GM21786 (cell line): ENCODE data around the gene MEOX1.

ENCODE experiments used
- ATAC-seq: cut with Tn5 transposase; IDR thresholded peaks from one replicate; pipeline ENCODE4 v1.9.1; 2021; ENCODE audit not compliant: unreplicated experiment

MEOX1 gene

DNA sequence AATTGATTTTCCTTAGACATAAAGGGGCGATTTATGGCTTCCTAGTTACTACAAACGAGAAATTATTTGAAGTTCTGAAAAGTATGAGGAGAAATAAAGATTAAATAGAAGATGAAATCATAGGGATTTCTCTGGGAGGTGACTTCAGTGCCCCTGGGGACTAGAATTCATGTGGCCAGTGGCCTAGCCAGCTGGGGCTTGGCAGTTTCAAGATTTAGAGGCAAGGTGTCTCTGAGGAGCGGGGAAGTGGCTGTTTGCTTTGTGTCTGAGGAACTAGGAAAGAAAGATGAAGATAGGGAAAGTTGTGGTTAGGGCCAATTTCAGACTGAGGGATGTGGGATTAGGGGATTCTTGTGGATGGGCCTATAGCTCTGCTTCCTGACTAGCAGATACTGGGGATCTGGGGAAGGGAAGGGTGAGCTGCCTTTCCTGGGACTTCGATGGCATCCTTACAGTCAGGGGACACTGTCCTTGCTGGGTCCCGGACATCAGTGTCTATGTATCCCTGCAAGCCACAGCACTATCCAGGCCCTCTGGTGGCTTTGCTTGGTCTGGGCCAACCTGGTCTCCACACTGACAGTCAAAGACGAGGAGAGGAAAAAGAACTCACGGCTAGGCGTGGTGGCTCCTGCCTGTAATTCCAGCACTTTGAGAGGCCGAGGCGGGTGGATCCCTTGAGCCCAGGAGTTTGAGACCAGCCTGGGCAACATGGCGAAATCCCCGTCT lies 22.4 kb upstream of the MEOX1 start:
- no peak for ATAC-seq

DNA sequence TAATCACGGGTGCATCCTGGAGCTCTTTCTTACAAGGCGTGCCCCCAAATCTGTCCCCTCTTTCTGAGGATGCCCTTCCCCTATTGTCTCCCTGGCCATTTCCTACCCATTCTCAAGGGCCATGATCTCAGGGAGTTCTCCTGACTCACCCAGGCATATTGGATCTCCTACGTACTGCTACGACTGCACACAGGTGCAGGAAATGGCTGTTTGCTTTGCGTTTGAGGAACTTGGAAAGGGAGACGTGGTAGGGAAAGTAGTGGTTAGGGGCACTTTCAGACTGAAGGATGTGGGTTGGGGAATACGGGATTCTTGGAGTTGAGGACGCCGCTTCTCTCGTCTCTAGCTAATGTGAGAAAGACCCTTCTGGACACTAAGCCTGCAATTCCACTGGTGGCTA lies 18.7 kb upstream of the MEOX1 start:
- ATAC-seq, result no peak

DNA sequence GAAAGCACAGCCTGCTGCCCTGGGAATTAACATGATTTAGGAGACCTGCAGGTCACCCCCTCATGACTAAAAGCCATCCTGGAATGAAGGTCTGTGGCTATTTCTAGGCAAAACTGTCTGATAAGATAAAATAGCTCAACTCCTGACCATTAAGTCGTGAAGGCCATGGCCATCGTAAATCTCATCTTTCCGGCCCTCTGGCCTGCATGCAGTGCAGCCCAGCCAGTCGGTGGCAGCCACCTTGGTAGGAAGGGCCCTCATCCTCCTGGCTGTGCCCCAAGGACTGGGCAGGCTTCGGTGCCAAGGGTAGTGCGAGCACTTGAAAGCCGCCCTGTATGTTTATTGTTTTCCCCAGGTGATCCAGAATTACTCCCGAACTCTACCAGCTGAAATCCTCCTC lies 18.2 kb upstream of the MEOX1 start:
- ATAC-seq, result no peak

DNA sequence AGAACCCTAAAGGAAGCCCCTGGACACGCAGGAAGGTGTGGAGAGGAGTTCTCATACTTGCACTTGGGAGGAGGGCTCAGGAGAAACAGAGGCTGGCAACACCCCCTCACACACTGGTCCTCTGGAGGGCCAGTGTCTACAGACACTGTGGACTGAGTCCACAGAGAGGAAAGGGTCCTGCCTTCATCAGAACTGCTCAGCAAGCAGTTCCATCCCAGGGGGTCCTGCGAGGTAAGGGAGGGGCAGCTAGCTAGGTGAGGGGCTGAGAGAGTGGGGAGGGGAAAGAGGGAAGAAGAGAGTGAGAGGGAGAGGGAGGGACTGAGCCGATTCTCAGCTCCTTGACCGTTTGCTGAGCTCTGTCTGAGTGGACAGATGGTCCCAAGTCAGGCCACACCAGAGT lies 17.7 kb upstream of the MEOX1 start:
- ATAC-seq, result no peak

DNA sequence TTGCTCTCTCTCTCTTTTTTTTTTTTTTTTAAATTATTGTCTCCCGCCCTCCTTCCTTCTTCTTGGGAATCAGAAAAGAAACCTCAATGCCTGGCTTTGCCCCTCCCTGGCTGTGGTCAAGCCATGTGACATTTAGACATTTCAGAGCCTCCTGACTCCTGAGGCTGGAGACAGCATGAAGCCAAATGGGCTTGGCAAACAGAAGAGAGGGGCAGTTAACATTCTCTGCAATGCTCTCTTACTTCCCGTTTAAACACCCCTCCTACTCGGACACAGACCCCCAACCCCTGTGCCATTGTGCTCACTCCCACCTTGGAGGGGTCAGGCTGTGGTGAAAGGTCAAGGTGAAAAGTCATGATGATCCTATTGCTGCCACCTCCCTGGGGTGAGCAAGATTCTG lies 14.7 kb upstream of the MEOX1 start:
- no peak for ATAC-seq

DNA sequence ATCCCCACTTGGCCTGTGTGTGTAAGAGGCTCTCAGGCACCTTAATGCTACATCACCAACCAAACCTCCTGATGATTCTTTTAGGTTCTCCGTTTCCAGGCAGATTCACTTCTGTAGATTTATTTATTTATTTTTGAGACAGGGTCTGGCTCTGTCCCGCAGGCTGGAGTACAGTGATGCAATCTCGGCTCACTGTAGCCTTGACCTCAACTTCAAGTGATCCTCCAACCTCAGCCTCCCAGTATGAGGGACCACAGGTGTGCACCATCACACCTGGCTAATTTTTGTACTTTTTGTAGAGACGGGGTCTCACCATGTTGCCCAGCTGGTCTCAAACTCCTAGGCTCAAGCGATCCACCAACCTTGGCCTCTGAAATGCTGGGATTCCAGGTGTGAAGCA lies 12.7 kb upstream of the MEOX1 start:
- no peak for ATAC-seq

DNA sequence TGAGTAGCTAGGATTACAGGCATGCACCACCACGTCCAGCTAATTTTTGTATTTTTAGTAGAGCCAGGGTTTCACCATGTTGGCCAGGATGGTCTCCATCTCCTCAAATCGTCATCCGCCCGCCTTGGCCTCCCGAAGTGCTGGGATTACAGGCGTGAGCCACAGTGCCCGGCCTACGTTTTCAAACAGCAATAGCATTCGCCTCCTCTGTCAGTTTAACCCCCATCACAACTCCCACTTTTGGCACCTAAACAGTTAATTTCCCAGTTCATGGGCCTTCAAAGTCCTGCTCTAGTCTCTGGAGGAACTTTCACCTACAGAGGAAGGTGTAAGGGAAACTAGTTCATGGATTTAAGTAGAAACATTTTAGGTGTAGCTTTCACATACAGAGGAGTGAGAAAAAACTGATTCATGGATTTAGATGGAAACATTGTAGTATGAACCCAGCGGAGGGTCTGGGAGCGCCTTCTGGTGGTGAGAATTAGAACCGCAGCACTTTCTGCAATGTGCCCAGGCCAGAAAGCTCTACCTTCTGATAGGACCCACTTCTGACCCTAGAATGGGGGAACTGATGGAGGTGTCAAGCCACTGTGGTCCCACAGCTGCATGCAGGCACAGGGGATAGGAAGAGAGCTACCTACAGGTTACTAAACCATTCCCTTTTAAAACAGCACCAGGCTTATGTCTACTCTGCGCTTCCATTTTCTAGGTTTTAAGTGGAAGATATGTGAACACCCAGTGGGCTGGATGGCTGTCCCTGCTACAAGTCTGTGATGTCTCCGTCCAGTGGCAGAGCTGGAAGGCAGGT lies 12.0 kb upstream of the MEOX1 start:
- no peak for ATAC-seq

DNA sequence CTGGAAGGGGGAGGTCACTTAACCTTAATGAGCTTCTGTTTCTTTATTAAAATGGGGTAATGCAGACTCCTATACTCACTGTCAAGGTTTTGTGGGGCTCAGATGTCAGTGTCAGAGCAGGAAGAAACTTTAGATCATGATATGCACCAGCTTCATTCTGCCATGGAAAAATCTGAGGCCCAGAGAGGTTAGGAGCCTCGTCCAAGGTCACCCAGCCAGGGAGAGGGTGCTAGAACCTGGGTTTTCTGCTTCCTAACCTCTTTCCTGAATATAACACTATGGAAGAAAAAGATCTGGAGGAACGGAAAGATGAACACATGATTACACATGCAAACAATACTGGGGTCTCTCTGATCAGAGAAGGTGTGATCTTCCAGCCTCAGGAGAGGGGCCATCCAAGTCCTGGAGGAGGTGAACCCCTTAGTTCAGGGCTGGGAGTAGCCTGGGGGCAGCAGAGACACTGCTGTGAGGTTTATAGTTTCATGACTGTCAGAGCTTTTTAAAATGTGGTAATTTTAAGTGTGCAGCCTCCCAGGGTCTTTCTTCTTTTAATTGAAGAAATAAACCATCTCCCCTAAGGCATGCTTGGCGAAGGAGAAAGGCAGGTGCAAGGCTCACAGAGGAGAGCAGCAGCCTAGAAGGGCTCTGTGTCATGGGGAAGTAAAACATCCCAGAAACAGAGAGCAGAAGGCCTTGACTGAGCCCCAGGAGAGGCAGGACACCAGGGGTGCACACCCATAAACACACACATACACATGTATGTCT lies 10.2 kb upstream of the MEOX1 start:
- no peak for ATAC-seq

DNA sequence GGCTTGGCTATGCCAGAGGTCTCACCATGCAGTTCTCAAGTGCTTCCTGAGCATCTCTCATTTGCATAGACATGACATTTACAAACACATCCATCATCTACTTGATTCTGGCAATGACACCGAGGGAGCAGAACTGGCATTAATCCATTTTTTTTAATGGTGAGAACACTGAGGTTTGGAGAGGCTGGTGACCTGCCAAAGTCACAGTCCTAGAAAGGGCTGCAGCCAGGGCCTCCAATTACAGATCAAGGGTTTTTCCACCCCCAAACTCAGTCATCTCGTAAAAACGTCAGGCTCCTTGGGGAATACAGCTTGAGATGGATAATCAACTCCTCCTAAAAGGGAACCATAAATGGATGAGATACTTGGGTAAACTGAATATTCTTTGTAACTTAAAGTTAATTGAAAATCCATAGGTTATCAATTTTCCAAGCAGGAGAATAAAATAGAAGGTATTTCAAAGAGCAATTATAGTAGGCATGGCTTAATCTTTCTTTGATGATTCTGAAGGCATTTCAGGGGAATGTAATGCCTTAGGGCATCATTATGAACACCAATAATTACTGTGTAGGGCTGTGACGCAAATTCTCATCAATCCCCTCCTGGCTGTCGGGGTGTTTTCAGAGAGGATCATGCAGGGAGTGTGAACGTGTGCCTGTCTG lies 9.4 kb upstream of the MEOX1 start:
- ATAC-seq, result no peak

DNA sequence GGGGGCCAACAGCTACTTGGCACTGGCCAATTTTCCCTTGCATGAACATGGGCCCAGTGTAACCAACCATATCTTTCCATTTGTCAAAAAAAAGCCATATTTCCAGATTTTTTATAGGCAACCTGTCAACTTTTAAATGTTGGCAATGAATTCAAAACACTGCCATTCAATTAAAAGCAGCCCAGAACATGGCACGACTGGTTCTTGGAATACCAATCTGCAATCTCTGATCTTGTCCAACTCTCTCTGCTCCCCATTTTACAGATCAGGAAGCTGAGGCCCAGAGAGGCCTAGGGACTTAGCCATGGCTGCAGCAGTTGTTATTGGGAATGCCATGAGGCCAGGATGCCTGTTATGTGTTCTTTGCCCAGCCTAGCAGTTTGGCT lies 8.9 kb upstream of the MEOX1 start:
- ATAC-seq, result no peak

DNA sequence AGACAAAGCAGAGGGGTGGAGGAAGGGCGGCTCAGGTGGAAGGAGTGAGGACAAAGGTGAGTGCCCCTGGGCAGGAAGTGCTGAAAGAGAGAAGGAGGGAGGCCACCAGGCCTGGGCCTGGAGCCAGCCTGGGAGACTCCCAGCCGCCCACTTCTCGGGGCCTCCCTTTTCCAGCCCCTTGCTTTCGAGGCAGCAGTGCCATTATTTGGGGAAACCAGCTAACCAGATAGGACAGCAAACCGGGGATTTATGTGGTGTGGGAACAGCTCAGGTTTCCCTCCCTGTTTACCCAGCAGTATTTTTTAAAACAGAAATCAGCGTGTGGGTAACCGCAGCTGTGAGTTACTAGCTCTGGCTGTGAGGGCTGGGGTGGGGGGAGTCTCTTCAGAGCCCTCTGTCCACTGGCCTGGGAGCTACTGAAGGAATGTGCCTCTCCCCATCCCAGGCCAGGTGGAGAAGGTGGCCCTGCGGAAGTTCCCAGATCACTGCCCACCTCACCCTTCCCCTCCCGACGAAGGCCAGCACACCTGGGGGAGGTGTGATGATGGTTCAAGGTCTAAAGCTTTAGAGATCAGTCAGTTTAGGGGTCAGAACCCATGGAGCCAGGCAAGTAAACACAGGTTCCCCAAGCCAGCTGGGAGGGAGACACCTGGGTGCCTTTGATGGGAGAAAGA lies 8.4 kb upstream of the MEOX1 start:
- ATAC-seq, result no peak

DNA sequence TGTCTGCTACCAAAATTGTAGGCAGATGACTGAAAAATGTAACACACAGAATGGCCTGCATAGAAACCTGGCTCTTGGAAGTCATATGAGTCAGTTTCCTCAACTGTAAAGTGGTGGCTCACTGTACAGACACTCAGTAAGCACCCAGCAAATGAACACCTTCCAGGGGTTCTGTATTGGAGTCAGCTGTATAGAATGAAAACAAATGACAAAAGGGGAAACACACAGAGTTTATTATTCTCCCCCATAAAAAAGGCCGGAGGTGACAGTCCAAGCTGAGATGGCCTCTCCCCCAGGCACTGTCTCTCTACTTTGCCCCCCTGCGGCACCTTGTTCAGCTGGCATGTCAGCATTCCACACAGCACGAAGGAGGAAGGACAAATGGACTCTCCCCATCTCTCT lies 6.2 kb upstream of the MEOX1 start:
- ATAC-seq, result no peak

DNA sequence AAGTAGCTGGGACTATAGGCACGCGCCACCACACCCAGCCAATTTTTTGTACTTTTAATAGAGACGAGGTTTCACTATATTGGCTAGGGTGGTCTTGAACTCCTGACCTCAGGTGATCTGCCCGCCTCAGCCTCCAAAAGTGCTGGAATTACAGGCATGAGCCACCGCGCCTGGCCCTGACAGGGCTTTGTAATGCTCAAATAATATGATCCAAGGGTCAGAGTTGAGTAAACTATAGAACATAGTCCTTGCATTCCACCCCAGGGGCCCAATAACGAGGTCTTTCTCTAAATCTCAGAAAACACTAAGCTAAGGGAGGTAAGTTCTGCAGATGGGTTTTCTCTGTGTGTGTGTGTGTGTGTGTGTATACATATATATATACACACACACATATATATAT lies 5.8 kb upstream of the MEOX1 start:
- no peak for ATAC-seq

DNA sequence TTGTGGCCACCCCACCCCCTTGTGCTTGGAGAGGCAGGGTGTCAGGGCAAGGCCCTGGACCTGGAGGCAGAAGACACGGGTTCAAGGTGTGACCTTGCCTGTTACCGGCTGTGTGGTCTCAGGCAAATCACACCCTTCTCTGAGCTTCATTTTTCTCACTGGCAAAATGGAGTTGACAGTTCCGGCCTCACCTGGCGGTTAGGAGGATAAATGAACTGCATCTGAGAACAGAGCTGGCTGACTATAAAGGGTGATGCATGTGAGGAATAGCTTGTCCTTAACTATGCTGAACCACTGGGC lies 4.2 kb upstream of the MEOX1 start:
- no peak for ATAC-seq

DNA sequence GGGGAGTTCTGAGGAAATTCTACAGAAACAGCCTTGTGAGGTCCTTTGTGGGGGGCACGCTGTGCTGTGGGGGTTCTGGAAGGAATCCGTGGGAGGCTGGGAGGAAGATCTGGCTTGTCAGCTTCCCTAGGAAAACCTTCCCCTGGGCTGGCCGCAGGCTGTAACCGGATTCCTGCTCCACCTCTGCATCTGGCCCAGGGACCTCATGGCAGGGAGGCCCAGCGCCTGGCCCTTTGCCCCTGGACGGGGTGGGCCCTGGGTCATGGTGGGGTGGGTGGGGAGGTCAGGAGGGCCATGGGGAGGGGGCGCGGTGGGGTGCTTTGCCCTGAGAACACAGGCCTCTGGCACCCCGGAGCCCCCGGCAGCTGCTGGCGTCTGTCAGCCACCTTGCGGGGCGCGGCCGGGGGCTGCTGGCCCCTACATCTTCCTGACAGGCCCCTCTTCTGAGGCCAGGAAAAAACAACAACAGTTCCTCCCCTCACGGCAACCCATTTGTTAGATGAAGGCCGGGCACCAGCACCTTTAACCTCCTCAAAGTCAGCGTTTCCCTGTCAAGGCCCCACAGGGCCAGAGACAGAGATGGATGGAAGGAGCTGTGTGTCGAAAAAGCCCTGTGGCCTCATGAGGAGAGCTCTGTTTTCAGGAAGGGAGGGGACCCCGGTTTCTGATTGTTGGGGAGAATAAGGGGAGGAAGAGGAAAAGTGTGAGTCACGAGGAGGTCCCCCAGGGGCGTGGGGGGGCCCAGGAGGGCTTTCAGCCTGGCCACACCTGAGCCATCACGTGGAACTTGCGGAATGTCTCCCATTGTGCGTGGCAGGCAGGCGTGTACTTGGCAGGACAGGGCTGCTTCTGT lies 3.6 kb upstream of the MEOX1 start:
- ATAC-seq, result no peak

DNA sequence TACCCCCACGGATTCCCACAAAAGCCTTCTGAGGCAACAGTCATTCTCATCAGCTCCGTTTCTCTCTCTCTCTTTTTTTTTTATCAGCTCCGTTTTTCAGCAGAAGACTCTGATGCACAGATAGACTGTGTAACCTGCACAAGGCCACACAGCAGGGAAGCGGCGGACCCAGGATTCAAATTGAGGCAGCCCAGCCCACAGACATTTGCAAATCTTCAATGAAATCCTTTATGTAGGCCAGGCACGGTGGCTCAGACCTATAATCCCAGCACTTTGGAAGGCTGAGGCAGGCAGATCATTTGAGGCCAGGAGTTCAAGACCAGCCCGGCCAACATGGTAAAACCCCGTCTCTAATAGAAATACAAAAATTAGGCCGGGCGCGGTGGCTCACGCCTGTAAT lies 2.4 kb upstream of the MEOX1 start:
- ATAC-seq, result no peak

DNA sequence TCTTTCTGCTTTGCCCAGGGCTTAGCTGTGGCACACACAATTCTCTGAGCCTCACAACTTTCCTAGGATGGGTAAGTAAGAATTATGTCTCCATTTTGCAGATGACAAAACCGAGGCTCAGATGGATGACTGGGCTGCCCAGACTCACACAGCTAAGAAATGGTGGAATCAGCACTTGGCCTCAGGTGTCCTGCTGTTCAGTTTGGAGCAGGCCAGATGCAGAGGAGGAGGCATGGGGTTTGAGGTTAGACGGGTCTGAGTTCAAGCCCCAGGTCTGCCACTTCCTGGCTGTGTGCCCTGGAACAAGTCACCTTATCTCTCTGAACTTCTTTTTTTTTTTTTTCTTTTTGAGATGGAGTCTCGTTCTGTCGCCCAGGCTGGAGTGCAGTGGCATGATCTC lies 1.7 kb upstream of the MEOX1 start:
- no peak for ATAC-seq

DNA sequence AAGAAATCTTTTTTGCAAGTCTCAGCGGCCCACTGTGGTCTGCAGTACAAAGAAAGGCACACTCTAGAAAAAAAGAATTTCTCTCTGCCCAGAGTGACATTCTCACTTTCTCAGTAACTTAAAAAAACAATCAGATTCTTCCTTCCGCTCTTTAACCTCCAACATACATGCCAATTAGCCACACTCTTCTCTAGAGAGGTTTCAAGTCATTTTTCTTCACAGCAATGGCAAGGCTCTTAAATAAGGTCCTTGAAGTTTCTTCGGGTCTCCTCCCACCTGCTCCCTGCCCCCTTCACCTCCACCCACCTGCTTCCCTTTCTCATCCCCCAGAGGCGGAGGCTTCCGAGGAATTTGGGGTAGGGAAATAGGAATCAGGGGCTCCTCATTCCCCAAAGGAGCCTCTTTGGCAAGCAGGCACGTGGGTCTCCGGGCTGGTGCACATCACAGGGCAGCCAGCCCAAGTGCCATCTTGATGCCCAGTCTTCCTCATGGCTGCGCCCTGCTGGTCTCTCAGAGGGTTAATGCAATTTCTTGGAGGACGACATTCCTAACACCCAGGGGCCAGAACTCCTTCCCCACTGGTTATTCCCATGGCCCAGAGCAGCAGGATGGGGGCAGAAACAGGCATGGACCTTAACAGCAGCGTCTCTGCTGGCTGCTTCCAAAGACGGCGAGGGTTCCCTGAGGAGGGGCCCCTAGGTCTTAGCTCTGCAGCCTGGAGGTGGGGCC lies 855 bp upstream of the MEOX1 start:
- no peak for ATAC-seq

DNA sequence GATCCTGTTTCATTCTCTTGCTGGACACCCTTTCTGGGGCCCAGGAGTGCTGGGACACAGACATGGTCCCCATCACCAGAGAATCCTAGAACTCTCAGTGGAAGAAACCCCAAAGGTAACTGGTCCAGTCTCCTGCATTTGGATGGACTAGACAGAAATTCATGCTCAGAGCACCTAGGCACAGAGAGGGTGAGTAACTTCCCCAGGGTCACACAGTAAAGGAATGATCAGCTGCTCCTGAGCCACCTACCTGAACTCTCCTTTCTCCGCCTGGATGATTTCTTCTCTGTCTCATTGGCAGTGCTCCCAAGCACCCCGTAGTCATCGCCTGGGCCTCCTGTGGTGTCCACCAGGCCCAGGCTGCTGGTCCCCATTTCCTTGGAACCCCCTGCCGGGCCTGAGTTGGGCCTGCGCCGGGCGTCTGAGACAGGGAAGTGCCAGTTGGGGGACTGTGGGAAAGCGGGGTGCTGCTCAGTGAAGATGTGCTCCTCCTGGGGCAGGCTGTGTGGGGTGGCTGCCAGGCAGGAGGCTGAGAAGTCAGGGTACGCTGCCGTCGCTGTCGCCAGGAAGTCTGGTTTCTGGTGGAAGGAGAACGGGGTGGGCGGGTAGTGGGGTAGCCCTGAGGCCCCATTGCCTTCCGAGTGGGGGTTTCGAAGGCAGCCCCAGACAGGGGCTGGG lies 767 bp downstream of the MEOX1 start:
- ATAC-seq, result no peak
